Heart left ventricle (tissue), 13 donors: Measurements from ENCODE around the gene PICALM.

Experiments used
- POLR2A ChIP-seq, 2 donors: fragments of 450-650 bp; IDR thresholded peaks; one replicate each; pipeline ENCODE4 v1.6.1; 2017; ENCODE audit warnings: antibody characterized with exemption in 2 of 2, mild to moderate bottlenecking in 2 of 2, moderate library complexity in 2 of 2
- TF ChIP-seq, protein P1 (sequence below), 12 donors: fragments of 200-600 bp; sonication (generic) in 4 of 12; IDR thresholded peaks; one replicate each; pipeline versions ENCODE4 v1.5.0 to v1.8.0; 2018 to 2022; ENCODE audit warnings: antibody characterized with exemption in 12 of 12, mild to moderate bottlenecking in 5 of 12
- donor health status: ischemic (EF 13 %, LVEDD 7.1; RV severe dilation, severe dysfunction).
- donor health status: DM: no; HTN: yes; CAD: no.
- donor health status: DM: no; HTN: no; CAD: no.
- donor health status: ischemic (EF 25% LVEDD 6.9; RV normal size, moderate dysfunction).
- donor health status: ischemic (EF 25% LVEDD 5.7; RV mildly dilated, moderate dysfunction).
- donor health status: ischemic (EF 35%, LVEDD 5.7; RV mildly dilated, moderate dysfunction).
- donor health status: nonischemic (EF 11% LVEDD 7.7; RV severe dilation, severe dysfunction).
- donor health status: DM: yes; HTN: yes; CAD: no.
- donor health status: PGD.
- donor health status: ischemic (EF 29% LVEDD 5.4; RV normal size, mild dysfunction).
- donor health status: nonischemic (EF 23%, LVEDD 6.1; RV moderate dilation, normal function).

DNA sequence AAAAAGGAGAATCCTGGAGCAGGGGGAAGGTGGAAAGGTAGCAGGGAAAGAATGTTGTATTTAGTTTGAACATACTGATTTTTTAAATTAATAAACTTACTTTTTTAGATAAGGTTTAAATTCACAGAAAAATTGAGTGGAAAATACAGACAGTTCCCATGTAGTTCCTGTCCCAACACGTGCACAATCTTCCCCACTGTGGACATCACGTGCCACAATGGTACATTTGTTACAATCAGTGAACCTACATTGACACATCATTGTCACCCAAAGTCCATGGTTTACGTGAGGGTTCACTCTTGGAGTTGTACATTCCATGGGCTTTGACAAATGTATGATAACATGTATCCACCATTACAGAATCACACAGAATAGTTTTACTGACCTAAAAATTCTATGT, 10.5 kb upstream of the PICALM start:
- TF ChIP-seq, protein P1, sequence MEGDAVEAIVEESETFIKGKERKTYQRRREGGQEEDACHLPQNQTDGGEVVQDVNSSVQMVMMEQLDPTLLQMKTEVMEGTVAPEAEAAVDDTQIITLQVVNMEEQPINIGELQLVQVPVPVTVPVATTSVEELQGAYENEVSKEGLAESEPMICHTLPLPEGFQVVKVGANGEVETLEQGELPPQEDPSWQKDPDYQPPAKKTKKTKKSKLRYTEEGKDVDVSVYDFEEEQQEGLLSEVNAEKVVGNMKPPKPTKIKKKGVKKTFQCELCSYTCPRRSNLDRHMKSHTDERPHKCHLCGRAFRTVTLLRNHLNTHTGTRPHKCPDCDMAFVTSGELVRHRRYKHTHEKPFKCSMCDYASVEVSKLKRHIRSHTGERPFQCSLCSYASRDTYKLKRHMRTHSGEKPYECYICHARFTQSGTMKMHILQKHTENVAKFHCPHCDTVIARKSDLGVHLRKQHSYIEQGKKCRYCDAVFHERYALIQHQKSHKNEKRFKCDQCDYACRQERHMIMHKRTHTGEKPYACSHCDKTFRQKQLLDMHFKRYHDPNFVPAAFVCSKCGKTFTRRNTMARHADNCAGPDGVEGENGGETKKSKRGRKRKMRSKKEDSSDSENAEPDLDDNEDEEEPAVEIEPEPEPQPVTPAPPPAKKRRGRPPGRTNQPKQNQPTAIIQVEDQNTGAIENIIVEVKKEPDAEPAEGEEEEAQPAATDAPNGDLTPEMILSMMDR (IDR thresholded peaks at IDR 0.05), result no peak
- TF ChIP-seq POLR2A (IDR thresholded peaks at IDR 0.05), result no peak
